Epithelial cell of esophagus (primary cell): ENCODE measurements around the gene TNFSF18.
A peak's percentile ranks its signal among the peaks of the same experiment; 100 is the strongest.

Experiments
- DNase-seq: peaks from one replicate; pipeline ENCODE4 v3.0.0; 2010; ENCODE audit warnings: low read depth
- H3K4me3 ChIP-seq: 2 replicates; pipeline ENCODE4 v1.5.1; 2011; ENCODE audit warnings: mild to moderate bottlenecking, low read length, control low read depth
- CTCF ChIP-seq: IDR thresholded peaks from 2 replicates; pipeline ENCODE4 v1.5.1; 2011; ENCODE audit warnings: low read depth, mild to moderate bottlenecking, low read length, control low read depth, inconsistent platforms; ENCODE audit not compliant: insufficient read depth; ENCODE audit errors: missing control alignments

Gene TNFSF18

GRCh38 chr1:172999349-172999748, 51.4 kb downstream of the TNFSF18 start:
- no peak overlapping the region for H3K4me3 ChIP-seq
- no peak for DNase-seq
- TF ChIP-seq CTCF, result no peak

GRCh38 chr1:172997941-172998361, 52.8 kb downstream of the TNFSF18 start:
- DNase-seq, result peak; percentile 20
- TF ChIP-seq CTCF, result no peak
- H3K4me3 ChIP-seq, result no peak overlapping the region

DNA sequence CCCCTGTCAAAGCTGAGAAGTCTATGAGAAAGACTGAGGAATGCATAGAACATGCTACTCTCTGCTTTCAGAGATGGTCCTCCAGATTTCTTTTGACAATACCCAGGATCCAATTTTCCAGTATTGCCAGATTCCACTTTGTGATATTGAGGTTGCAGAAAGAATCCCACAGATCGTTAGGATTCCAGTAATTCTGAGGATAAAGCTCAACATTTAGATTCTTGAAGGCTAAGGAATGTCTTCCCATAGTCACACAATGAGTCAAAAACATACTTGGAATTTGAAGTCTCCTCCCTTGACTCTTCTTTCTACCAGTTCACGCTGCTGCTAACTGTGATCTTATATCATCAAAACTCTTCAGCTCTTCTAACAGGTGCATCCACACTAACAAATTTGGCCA, 57.1 kb downstream of the TNFSF18 start:
- TF ChIP-seq CTCF, result no peak
- no peak for DNase-seq
- H3K4me3 ChIP-seq, result no peak overlapping the region

GRCh38 chr1:172991674-172992400, 58.9 kb downstream of the TNFSF18 start:
- no peak overlapping the region for H3K4me3 ChIP-seq
- no peak for TF ChIP-seq CTCF
- DNase-seq, result no peak

GRCh38 chr1:172990598-172991215, 60.0 kb downstream of the TNFSF18 start:
- DNase-seq, result no peak
- no peak overlapping the region for H3K4me3 ChIP-seq
- no peak for TF ChIP-seq CTCF
